Measurements from ENCODE around the gene PDE8A. TPM values are rescaled to one million over a fixed set of nuclear protein-coding genes. Genes with fewer than 3 reads are reported as not detected.

The PDE8A gene
- total and polyA plus RNA-seq, 2 donors (not counting 3 experiments of a cell fraction or from before 2014, with no cell fraction given): 21.3 to 45.7 TPM

DNA sequence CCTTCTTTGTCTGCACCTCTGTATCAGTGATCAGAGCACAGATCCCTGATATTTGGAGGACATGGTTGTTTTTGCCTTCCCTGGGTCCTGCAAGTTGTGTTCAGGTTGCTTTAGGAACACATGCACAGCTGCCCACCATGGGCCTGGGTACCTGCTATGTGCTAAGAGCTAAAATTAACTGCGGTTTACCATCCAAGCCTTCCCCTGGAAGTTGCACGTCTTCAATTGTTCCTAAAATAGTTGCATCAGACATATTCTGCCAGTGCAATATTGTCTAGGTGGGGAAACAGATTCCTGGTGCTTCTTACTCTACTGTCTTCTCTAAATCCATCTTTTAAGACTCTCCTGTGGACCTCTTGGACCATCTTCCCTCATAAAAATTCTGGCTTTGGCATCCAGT is 80.9 kb downstream of the PDE8A start:
- Histone ChIP-seq H3K9ac (replicated peaks; ENCODE audit: extremely low read depth, insufficient read depth, low read length) (no peak overlapping the region), H3K4me2 (ENCODE audit: insufficient read depth, low read length) (no peak overlapping the region), H3K27me3 (ENCODE audit: control insufficient read depth in 2 of 2, insufficient read depth in 2 of 2, low read length in 2 of 2) (no peaks in the 10 kb centered on the region), H3K36me3 (ENCODE audit: control insufficient read depth in 2 of 2, extremely low read depth in 1 of 2, insufficient read depth in 2 of 2, low read length in 2 of 2) (no peaks in the 10 kb centered on the region), H3K79me2 (ENCODE audit: control insufficient read depth, insufficient read depth, low read length) (peaks cover 26% of the 10 kb centered on the region), H4K20me1 (replicated peaks; ENCODE audit: control insufficient read depth, extremely low read depth, insufficient read depth, low read length) (no peaks in the 10 kb centered on the region), H3K9me1 (replicated peaks; ENCODE audit: control insufficient read depth, extremely low read depth, insufficient read depth, low read length) (no peaks in the 10 kb centered on the region), H3K27ac (ENCODE audit: insufficient read depth, low read depth, low read length) (no peak overlapping the region), H2AFZ (ENCODE audit: low read depth, low read length) (no peak overlapping the region), H3K4me1 (ENCODE audit: control insufficient read depth, extremely low read depth, insufficient read depth, low read length) (no peaks in the 10 kb centered on the region), H3K9me3 (replicated peaks; ENCODE audit: control insufficient read depth, insufficient read depth, low read length) (no peaks in the 10 kb centered on the region), H3K4me3 (replicated peaks in 1 of 3; ENCODE audit: insufficient read depth in 1 of 3, low read depth in 1 of 3, low read length in 3 of 3) (no peak overlapping the region)
- no peak for FAIRE-seq
- no TSS peak for BruUV-seq (replicated peaks)
- CTCF ChIA-PET: no interaction called here
- dilution Hi-C loops (cut with MboI; ENCODE audit: extremely low pct_ligation_motif_present, low sequenced_read_pairs): no loop called here
- POLR2A ChIA-PET: no interaction called here
- DNase-seq (ENCODE audit: low read depth, low spot score): no peak
- no peak for TF ChIP-seq POLR2A (IDR thresholded peaks at IDR 0.05; ENCODE audit: low read depth, low read length)
- no peak for TF ChIP-seq EZH2 (IDR thresholded peaks at IDR 0.05; ENCODE audit: borderline replicate concordance, low read depth, low read length, severe bottlenecking)
- TF ChIP-seq JUN (IDR thresholded peaks at IDR 0.05; ENCODE audit: borderline replicate concordance, insufficient read depth, insufficient read length, low read depth): no peak
- TF ChIP-seq, protein P1, sequence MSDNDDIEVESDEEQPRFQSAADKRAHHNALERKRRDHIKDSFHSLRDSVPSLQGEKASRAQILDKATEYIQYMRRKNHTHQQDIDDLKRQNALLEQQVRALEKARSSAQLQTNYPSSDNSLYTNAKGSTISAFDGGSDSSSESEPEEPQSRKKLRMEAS (IDR thresholded peaks at IDR 0.05; ENCODE audit: insufficient read depth, insufficient read length): no peak
- TF ChIP-seq, protein P2, sequence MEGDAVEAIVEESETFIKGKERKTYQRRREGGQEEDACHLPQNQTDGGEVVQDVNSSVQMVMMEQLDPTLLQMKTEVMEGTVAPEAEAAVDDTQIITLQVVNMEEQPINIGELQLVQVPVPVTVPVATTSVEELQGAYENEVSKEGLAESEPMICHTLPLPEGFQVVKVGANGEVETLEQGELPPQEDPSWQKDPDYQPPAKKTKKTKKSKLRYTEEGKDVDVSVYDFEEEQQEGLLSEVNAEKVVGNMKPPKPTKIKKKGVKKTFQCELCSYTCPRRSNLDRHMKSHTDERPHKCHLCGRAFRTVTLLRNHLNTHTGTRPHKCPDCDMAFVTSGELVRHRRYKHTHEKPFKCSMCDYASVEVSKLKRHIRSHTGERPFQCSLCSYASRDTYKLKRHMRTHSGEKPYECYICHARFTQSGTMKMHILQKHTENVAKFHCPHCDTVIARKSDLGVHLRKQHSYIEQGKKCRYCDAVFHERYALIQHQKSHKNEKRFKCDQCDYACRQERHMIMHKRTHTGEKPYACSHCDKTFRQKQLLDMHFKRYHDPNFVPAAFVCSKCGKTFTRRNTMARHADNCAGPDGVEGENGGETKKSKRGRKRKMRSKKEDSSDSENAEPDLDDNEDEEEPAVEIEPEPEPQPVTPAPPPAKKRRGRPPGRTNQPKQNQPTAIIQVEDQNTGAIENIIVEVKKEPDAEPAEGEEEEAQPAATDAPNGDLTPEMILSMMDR (IDR thresholded peaks at IDR 0.05; ENCODE audit: extremely low read depth in 1 of 2, insufficient read depth in 1 of 2, low read depth in 1 of 2, low read length in 2 of 2): no peak
- no peak for TF ChIP-seq GATA2 (IDR thresholded peaks at IDR 0.05; ENCODE audit: insufficient read depth, insufficient read length, low read depth, low read length)
- intact Hi-C loops (cut with micrococcal nuclease): no loop called here

DNA sequence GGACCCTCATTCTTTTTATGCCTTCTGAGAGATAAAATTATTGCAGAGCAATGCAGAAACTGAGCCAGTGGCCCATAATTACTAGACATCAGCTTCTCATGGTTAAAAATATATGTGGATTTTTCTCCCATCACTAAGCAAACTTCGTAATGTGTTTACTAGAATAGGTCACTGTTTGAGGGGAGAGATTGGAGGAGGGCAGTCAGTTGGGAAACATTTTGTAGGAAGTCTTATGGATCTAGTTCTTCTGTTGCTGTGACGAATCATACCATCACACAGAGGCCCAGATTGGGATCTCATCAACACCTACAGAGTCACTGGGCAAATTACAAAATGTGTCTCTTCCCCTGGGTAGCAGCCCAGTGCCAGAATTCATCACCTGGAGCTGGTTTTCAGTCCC is 81.4 kb downstream of the PDE8A start:
- POLR2A ChIA-PET: no interaction called here
- CTCF ChIA-PET: interaction anchor here (1.8 kb wide), 1 partner anchor 62 kb away, joined by 4 read pairs; no protein-coding TSS in a partner anchor
- FAIRE-seq (no peak), DNase-seq (ENCODE audit: low read depth, low spot score) (no peak)
- dilution Hi-C loops (cut with MboI; ENCODE audit: extremely low pct_ligation_motif_present, low sequenced_read_pairs): no loop called here
- no peaks in the 10 kb centered on the region for H3K4me1 ChIP-seq (ENCODE audit: control insufficient read depth, extremely low read depth, insufficient read depth, low read length)
- no peaks in the 10 kb centered on the region for H4K20me1 ChIP-seq (replicated peaks; ENCODE audit: control insufficient read depth, extremely low read depth, insufficient read depth, low read length)
- no peak overlapping the region for H2AFZ ChIP-seq (ENCODE audit: low read depth, low read length)
- no peak overlapping the region for H3K4me2 ChIP-seq (ENCODE audit: insufficient read depth, low read length)
- H3K4me3 ChIP-seq (replicated peaks in 1 of 3; ENCODE audit: insufficient read depth in 1 of 3, low read depth in 1 of 3, low read length in 3 of 3): no peak overlapping the region
- no TSS peak for BruUV-seq (replicated peaks)
- H3K27ac ChIP-seq (ENCODE audit: insufficient read depth, low read depth, low read length): no peak overlapping the region
- H3K79me2 ChIP-seq (ENCODE audit: control insufficient read depth, insufficient read depth, low read length): peaks cover 22% of the 10 kb centered on the region
- H3K9me3 ChIP-seq (replicated peaks; ENCODE audit: control insufficient read depth, insufficient read depth, low read length): no peaks in the 10 kb centered on the region
- no peaks in the 10 kb centered on the region for H3K27me3 ChIP-seq (ENCODE audit: control insufficient read depth in 2 of 2, insufficient read depth in 2 of 2, low read length in 2 of 2)
- no peaks in the 10 kb centered on the region for H3K36me3 ChIP-seq (ENCODE audit: control insufficient read depth in 2 of 2, extremely low read depth in 1 of 2, insufficient read depth in 2 of 2, low read length in 2 of 2)
- TF ChIP-seq, protein P2 (IDR thresholded peaks at IDR 0.05; ENCODE audit: extremely low read depth in 1 of 2, insufficient read depth in 1 of 2, low read depth in 1 of 2, low read length in 2 of 2): no peak
- TF ChIP-seq MYC (IDR thresholded peaks at IDR 0.05; ENCODE audit: low read depth, low read length): no peak
- no peak for TF ChIP-seq EZH2 (IDR thresholded peaks at IDR 0.05; ENCODE audit: borderline replicate concordance, low read depth, low read length, severe bottlenecking)
- TF ChIP-seq FOS (IDR thresholded peaks at IDR 0.05; ENCODE audit: borderline replicate concordance, insufficient read depth, low read length): no peak
- no peak for TF ChIP-seq POLR2A (IDR thresholded peaks at IDR 0.05; ENCODE audit: low read depth, low read length)
- TF ChIP-seq GATA2 (IDR thresholded peaks at IDR 0.05; ENCODE audit: insufficient read depth, insufficient read length, low read depth, low read length): no peak
- no peak for TF ChIP-seq POLR2AphosphoS5 (IDR thresholded peaks at IDR 0.05; ENCODE audit: insufficient read depth, low read depth, low read length)
- no peak for TF ChIP-seq JUN (IDR thresholded peaks at IDR 0.05; ENCODE audit: borderline replicate concordance, insufficient read depth, insufficient read length, low read depth)
- TF ChIP-seq, protein P1 (IDR thresholded peaks at IDR 0.05; ENCODE audit: insufficient read depth, insufficient read length): no peak
- intact Hi-C loops (cut with micrococcal nuclease): no loop called here
- no peaks in the 10 kb centered on the region for H3K9me1 ChIP-seq (replicated peaks; ENCODE audit: control insufficient read depth, extremely low read depth, insufficient read depth, low read length)
- no peak overlapping the region for H3K9ac ChIP-seq (replicated peaks; ENCODE audit: extremely low read depth, insufficient read depth, low read length)
